ENCODE results near the gene MST1.
A peak's percentile ranks its signal among the peaks of the same experiment; 100 is the strongest.

MST1 gene

DNA sequence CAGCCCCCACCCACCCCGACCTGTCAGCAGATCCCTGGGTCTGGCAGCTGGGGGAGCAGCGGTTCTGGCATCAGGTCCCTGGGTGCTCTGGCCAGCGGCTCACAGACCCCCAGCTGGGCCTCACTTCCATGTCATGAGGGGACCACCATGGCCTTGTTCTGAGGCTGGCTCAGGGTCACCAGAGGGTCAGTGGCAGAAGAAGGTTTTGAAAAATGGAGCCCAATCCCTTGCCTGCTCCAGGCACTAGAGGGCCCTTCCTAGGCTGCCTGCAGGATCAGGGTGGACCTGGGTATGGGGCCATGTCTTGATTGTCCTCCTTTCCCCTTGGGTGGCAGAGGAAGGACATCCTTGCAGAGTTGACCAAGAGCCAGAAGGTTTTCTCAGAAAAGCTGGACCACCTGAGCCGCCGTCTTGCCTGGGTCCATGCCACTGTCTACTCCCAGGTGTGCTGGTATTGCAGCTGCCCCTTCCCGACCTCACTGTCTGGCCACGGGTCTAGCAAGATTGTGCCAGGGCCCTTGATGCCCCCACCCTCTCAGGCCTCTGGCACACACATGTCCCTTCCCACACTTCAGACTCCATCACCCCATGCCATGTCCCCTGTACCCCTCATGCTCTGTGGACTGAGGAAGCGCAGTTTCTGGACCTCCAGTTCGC, 17.3 kb upstream of the MST1 start:
- peaks cover 73% of the 10 kb centered on the region for H3K36me3 ChIP-seq
- no peaks in the 10 kb centered on the region for H3K9me3 ChIP-seq
- no peak overlapping the region for H3K4me3 ChIP-seq (ENCODE audit: low read depth in 1 of 2, low read length in 1 of 2)
- H3K27me3 ChIP-seq: no peaks in the 10 kb centered on the region
- H3K27ac ChIP-seq: no peak overlapping the region
- H3K4me1 ChIP-seq (ENCODE audit: control insufficient read depth in 1 of 2, insufficient read depth in 1 of 2, low read depth in 1 of 2, low read length in 1 of 2): no peaks in the 10 kb centered on the region
- TF ChIP-seq, protein P1, sequence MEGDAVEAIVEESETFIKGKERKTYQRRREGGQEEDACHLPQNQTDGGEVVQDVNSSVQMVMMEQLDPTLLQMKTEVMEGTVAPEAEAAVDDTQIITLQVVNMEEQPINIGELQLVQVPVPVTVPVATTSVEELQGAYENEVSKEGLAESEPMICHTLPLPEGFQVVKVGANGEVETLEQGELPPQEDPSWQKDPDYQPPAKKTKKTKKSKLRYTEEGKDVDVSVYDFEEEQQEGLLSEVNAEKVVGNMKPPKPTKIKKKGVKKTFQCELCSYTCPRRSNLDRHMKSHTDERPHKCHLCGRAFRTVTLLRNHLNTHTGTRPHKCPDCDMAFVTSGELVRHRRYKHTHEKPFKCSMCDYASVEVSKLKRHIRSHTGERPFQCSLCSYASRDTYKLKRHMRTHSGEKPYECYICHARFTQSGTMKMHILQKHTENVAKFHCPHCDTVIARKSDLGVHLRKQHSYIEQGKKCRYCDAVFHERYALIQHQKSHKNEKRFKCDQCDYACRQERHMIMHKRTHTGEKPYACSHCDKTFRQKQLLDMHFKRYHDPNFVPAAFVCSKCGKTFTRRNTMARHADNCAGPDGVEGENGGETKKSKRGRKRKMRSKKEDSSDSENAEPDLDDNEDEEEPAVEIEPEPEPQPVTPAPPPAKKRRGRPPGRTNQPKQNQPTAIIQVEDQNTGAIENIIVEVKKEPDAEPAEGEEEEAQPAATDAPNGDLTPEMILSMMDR (IDR thresholded peaks at IDR 0.05): no peak

DNA sequence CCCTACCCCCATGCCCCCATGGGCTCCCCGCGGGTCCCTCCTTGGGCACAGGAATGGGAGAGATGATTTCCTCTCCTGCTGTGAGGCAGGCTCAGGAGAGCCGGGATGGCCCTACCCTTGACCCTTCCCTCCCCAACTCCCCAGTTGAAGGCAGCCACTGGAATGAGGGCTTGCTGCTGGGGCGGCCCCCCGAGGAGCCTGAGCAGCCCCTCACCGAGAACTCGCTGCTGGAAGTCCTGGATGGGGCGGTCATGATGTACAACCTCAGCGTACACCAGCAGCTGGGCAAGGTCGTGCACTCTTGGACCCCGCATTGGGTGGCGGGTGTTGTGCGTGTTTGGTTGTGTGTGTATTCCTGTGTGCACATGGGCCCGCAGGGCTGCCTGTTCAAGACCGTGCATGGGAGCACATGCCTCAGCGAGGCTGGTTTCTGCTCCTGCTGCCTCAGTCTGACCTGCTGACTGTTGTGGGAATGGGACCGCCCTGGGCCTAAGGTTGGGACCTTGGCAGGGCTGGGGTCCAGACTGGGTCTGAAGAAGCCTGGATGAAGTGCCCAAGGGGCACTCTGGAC, 16.2 kb upstream of the MST1 start:
- peaks cover 77% of the 10 kb centered on the region for H3K36me3 ChIP-seq
- H3K27ac ChIP-seq: no peak overlapping the region
- no peaks in the 10 kb centered on the region for H3K4me1 ChIP-seq (ENCODE audit: control insufficient read depth in 1 of 2, insufficient read depth in 1 of 2, low read depth in 1 of 2, low read length in 1 of 2)
- no peaks in the 10 kb centered on the region for H3K9me3 ChIP-seq
- TF ChIP-seq, protein P1 (IDR thresholded peaks at IDR 0.05): no peak
- H3K4me3 ChIP-seq (ENCODE audit: low read depth in 1 of 2, low read length in 1 of 2): no peak overlapping the region
- no peaks in the 10 kb centered on the region for H3K27me3 ChIP-seq

DNA sequence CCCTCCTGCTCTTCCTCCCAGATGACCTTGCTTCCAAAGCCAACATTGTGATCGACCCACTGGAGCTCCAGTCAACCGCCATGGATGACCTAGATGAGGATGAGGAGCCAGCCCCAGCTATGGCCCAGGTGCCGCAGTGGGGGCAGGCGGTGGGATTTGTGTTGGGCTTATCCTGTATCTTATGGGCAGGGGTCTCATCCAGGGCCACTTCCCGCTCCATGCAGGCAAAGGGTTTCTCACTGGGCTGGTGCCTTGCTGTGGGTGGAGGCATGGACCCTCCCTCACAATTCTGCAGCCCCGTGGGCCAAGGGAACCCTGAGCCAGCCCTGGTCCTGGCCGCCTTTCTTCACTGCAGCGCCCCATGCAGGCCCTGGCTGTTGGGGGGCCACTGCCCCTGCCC, 15.4 kb upstream of the MST1 start:
- Histone ChIP-seq H3K4me1 (ENCODE audit: control insufficient read depth in 1 of 2, insufficient read depth in 1 of 2, low read depth in 1 of 2, low read length in 1 of 2) (no peaks in the 10 kb centered on the region), H3K36me3 (peaks cover 86% of the 10 kb centered on the region), H3K27ac (no peak overlapping the region), H3K9me3 (no peaks in the 10 kb centered on the region), H3K4me3 (ENCODE audit: low read depth in 1 of 2, low read length in 1 of 2) (no peak overlapping the region), H3K27me3 (no peaks in the 10 kb centered on the region)
- TF ChIP-seq, protein P1 (IDR thresholded peaks at IDR 0.05): no peak

DNA sequence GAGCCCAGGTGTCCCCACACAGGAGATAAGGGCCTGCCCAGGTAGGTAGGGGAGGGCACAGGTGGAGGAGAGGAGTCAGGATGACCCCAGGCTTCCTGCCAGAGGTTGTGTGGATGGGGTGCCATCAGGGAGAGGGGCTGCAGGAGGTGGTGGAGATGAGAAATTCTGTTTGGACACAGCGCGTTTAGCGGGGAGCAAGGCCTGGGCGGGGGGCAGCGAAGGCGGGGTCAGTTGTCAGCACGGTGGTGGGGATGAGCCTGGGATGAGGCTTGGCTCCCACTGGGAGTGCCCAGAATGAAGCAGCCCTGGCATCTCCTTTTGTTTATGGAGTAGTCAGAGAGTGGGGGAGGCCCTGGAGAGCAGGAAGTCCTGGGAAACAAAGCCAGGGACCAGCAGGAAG, 14.7 kb upstream of the MST1 start:
- no peaks in the 10 kb centered on the region for H3K27me3 ChIP-seq
- H3K9me3 ChIP-seq: no peaks in the 10 kb centered on the region
- H3K36me3 ChIP-seq: peaks cover 92% of the 10 kb centered on the region
- H3K4me1 ChIP-seq (ENCODE audit: control insufficient read depth in 1 of 2, insufficient read depth in 1 of 2, low read depth in 1 of 2, low read length in 1 of 2): no peaks in the 10 kb centered on the region
- TF ChIP-seq, protein P1 (IDR thresholded peaks at IDR 0.05): no peak
- H3K4me3 ChIP-seq (ENCODE audit: low read depth in 1 of 2, low read length in 1 of 2): no peak overlapping the region
- no peak overlapping the region for H3K27ac ChIP-seq

DNA sequence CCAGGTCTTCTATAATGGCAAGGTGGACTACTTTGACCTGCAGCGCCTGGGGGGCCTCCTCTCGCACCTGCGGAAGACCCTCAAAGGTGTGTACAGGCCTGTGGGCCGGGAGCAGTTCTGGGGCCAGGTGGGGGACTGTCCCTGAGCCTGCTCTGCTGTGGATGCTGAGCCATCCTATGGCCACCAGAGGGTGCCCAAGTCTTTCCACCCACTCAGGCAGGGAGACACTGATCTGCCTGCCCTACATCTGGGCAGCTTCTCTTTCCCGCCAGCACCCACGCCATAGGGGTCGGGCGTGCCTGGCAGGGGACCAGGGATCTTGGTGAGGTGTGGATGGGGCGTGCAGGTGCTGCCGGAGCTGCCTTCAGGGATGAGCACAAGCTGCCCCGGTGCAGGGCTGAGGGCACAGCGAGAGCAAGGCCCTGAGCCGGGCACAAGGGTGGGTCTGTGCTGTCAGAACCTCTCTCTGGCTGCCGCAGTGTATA, 14.2 kb upstream of the MST1 start:
- H3K4me3 ChIP-seq (ENCODE audit: low read depth in 1 of 2, low read length in 1 of 2): no peak overlapping the region
- H3K27ac ChIP-seq: no peak overlapping the region
- TF ChIP-seq, protein P1 (IDR thresholded peaks at IDR 0.05): peak; percentile 49
- H3K36me3 ChIP-seq: peaks cover 95% of the 10 kb centered on the region
- H3K4me1 ChIP-seq (ENCODE audit: control insufficient read depth in 1 of 2, insufficient read depth in 1 of 2, low read depth in 1 of 2, low read length in 1 of 2): no peaks in the 10 kb centered on the region
- H3K27me3 ChIP-seq: no peaks in the 10 kb centered on the region
- no peaks in the 10 kb centered on the region for H3K9me3 ChIP-seq

Data from neutrophil (primary cell).